Neural cell (in vitro differentiated cells): ENCODE data around the gene TEX22. TPM values are rescaled to one million over a fixed set of nuclear protein-coding genes. Genes with fewer than 3 reads are reported as not detected.

ENCODE experiments used
- H2AFZ ChIP-seq: fragments of 200-600, 300-800 bp; sonication (generic), shearing (Covaris generic); 2 replicates; pipeline ENCODE4 v1.6.0; 2014; ENCODE audit warnings: low read depth, mild to moderate bottlenecking, antibody characterized with exemption, low read length, moderate library complexity
- H3F3A ChIP-seq: fragments of 200-600 bp; shearing (Covaris generic); 2 replicates; pipeline ENCODE4 v1.6.1; 2016; ENCODE audit warnings: mild to moderate bottlenecking, moderate library complexity, mixed read lengths, antibody characterized with exemption, low read length; ENCODE audit not compliant: insufficient read depth, poor library complexity, severe bottlenecking
- H3K27ac ChIP-seq: fragments of 200-600, 300-800 bp; sonication (generic), shearing (Covaris generic); 2 replicates; pipeline ENCODE4 v1.5.1; 2014; ENCODE audit warnings: mild to moderate bottlenecking, low read length, moderate library complexity
- H3K27me3 ChIP-seq: fragments of 300-800, 200-600 bp; sonication (generic), shearing (Covaris generic); 2 replicates; pipeline ENCODE4 v1.6.0; 2014; ENCODE audit warnings: mild to moderate bottlenecking, low read depth, low read length, moderate library complexity; ENCODE audit not compliant: insufficient read depth
- H3K36me3 ChIP-seq: fragments of 300-800, 200-600 bp; sonication (generic), shearing (Covaris generic); 2 replicates; pipeline ENCODE4 v1.5.1; 2014; ENCODE audit warnings: mild to moderate bottlenecking, antibody characterized with exemption, low read length, moderate library complexity; ENCODE audit not compliant: insufficient read depth
- H3K4me2 ChIP-seq: fragments of 300-800, 200-600 bp; sonication (generic), shearing (Covaris generic); 2 replicates; pipeline ENCODE4 v1.6.0; 2014; ENCODE audit warnings: mild to moderate bottlenecking, low read length
- H3K4me3 ChIP-seq: fragments of 300-800, 200-600 bp; sonication (generic), shearing (Covaris generic); 2 replicates; pipeline ENCODE4 v1.5.1; 2014; ENCODE audit warnings: mild to moderate bottlenecking, low read length, moderate library complexity
- H3K79me2 ChIP-seq: fragments of 200-600 bp; shearing (Covaris generic); replicated peaks from 2 replicates; pipeline ENCODE4 v1.6.0; 2014; ENCODE audit warnings: mild to moderate bottlenecking, low read length, moderate library complexity; ENCODE audit not compliant: insufficient read depth
- H3K9ac ChIP-seq: fragments of 300-800, 200-600 bp; sonication (generic), shearing (Covaris generic); 2 replicates; pipeline ENCODE4 v1.6.1; 2016; ENCODE audit warnings: mild to moderate bottlenecking, low read length, mixed read lengths
- H3K9me2 ChIP-seq: fragments of 200-600 bp; shearing (Covaris generic); 2 replicates; pipeline ENCODE4 v1.6.1; 2016; ENCODE audit warnings: mild to moderate bottlenecking, low read length, mixed read lengths; ENCODE audit not compliant: insufficient read depth
- H3K9me3 ChIP-seq: fragments of 200-600, 300-800 bp; sonication (generic), shearing (Covaris generic); 2 replicates; pipeline ENCODE4 v1.6.1; 2016; ENCODE audit warnings: mild to moderate bottlenecking, mixed run types, low read length, moderate library complexity, mixed read lengths
- H4K20me1 ChIP-seq: fragments of 200-600 bp; shearing (Covaris generic); 2 replicates; pipeline ENCODE4 v1.6.1; 2016; ENCODE audit warnings: mild to moderate bottlenecking, mixed run types; ENCODE audit not compliant: insufficient read depth
- EP300 ChIP-seq: fragments of 450-650 bp; conservative IDR thresholded peaks from 2 replicates; pipeline ENCODE4 v1.6.1; 2014; ENCODE audit warnings: antibody characterized with exemption, mild to moderate bottlenecking, moderate library complexity; ENCODE audit not compliant: poor library complexity, severe bottlenecking
- EZH2 ChIP-seq: fragments of 200-600, 300-800 bp; shearing (Covaris generic), sonication (generic); IDR thresholded peaks from 2 replicates; pipeline ENCODE4 v1.6.1; 2014; ENCODE audit warnings: antibody characterized with exemption, low read length, borderline replicate concordance, mild to moderate bottlenecking; ENCODE audit not compliant: insufficient read depth, poor library complexity, severe bottlenecking
- MXI1 ChIP-seq: fragments of 450-650 bp; conservative IDR thresholded peaks from 2 replicates; pipeline ENCODE4 v1.6.1; 2014; ENCODE audit warnings: antibody characterized with exemption, mild to moderate bottlenecking; ENCODE audit not compliant: poor library complexity, severe bottlenecking
- POLR2AphosphoS5 ChIP-seq: IDR thresholded peaks from 2 replicates; pipeline ENCODE4 v1.6.1; 2012
- RAD21 ChIP-seq: fragments of 450-650 bp; conservative IDR thresholded peaks from 2 replicates; pipeline ENCODE4 v1.6.1; 2014; ENCODE audit warnings: antibody characterized with exemption, mild to moderate bottlenecking, moderate library complexity
- SMC3 ChIP-seq: fragments of 450-650 bp; conservative IDR thresholded peaks from 2 replicates; pipeline ENCODE4 v1.6.1; 2014; ENCODE audit warnings: antibody characterized with exemption, mild to moderate bottlenecking, moderate library complexity; ENCODE audit not compliant: poor library complexity
- TAF1 ChIP-seq: IDR thresholded peaks from 2 replicates; pipeline ENCODE4 v1.6.1; 2012; ENCODE audit warnings: low read depth
- polyA plus RNA-seq: library from polyadenylated mRNA; depleted of rRNA; stranded (reverse); fragments of >200 nt; gene quantifications from 2 replicates; pipeline ENCODE4 v1.2.3, GENCODE V29; 2014
- TF ChIP-seq, protein P1 (sequence below): IDR thresholded peaks from 2 replicates; pipeline ENCODE4 v1.6.1; 2012; ENCODE audit warnings: borderline replicate concordance
- TF ChIP-seq, protein P2 (sequence below): fragments of 450-650 bp; IDR thresholded peaks from 2 replicates; pipeline ENCODE4 v1.5.1; 2014; ENCODE audit warnings: antibody characterized with exemption, mild to moderate bottlenecking, moderate library complexity; ENCODE audit not compliant: poor library complexity, severe bottlenecking

TEX22 gene
- polyA plus RNA-seq, 1 donor from 2014 or later: 0.22 TPM

GRCh38 chr14:105386581-105387529, 11.5 kb upstream of the TEX22 start:
- no peak overlapping the region for H3K4me3 ChIP-seq
- TF ChIP-seq EP300 (no peak), POLR2AphosphoS5 (no peak), RAD21 (no peak), EZH2 (no peak), MXI1 (no peak), SMC3 (no peak), TAF1 (no peak)
- TF ChIP-seq, protein P1, sequence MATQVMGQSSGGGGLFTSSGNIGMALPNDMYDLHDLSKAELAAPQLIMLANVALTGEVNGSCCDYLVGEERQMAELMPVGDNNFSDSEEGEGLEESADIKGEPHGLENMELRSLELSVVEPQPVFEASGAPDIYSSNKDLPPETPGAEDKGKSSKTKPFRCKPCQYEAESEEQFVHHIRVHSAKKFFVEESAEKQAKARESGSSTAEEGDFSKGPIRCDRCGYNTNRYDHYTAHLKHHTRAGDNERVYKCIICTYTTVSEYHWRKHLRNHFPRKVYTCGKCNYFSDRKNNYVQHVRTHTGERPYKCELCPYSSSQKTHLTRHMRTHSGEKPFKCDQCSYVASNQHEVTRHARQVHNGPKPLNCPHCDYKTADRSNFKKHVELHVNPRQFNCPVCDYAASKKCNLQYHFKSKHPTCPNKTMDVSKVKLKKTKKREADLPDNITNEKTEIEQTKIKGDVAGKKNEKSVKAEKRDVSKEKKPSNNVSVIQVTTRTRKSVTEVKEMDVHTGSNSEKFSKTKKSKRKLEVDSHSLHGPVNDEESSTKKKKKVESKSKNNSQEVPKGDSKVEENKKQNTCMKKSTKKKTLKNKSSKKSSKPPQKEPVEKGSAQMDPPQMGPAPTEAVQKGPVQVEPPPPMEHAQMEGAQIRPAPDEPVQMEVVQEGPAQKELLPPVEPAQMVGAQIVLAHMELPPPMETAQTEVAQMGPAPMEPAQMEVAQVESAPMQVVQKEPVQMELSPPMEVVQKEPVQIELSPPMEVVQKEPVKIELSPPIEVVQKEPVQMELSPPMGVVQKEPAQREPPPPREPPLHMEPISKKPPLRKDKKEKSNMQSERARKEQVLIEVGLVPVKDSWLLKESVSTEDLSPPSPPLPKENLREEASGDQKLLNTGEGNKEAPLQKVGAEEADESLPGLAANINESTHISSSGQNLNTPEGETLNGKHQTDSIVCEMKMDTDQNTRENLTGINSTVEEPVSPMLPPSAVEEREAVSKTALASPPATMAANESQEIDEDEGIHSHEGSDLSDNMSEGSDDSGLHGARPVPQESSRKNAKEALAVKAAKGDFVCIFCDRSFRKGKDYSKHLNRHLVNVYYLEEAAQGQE: no peak
- TF ChIP-seq, protein P2, sequence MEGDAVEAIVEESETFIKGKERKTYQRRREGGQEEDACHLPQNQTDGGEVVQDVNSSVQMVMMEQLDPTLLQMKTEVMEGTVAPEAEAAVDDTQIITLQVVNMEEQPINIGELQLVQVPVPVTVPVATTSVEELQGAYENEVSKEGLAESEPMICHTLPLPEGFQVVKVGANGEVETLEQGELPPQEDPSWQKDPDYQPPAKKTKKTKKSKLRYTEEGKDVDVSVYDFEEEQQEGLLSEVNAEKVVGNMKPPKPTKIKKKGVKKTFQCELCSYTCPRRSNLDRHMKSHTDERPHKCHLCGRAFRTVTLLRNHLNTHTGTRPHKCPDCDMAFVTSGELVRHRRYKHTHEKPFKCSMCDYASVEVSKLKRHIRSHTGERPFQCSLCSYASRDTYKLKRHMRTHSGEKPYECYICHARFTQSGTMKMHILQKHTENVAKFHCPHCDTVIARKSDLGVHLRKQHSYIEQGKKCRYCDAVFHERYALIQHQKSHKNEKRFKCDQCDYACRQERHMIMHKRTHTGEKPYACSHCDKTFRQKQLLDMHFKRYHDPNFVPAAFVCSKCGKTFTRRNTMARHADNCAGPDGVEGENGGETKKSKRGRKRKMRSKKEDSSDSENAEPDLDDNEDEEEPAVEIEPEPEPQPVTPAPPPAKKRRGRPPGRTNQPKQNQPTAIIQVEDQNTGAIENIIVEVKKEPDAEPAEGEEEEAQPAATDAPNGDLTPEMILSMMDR: no peak
- H2AFZ ChIP-seq: no peak overlapping the region
- no peaks in the 10 kb centered on the region for H3K36me3 ChIP-seq
- H3K9me3 ChIP-seq: no peaks in the 10 kb centered on the region
- no peak overlapping the region for H3K4me2 ChIP-seq
- H4K20me1 ChIP-seq: no peaks in the 10 kb centered on the region
- no peaks in the 10 kb centered on the region for H3K79me2 ChIP-seq
- no peaks in the 10 kb centered on the region for H3K27me3 ChIP-seq
- no peak overlapping the region for H3K9ac ChIP-seq
- H3K9me2 ChIP-seq: no peaks in the 10 kb centered on the region
- no peak overlapping the region for H3K27ac ChIP-seq
- H3F3A ChIP-seq: no peaks in the 10 kb centered on the region

DNA sequence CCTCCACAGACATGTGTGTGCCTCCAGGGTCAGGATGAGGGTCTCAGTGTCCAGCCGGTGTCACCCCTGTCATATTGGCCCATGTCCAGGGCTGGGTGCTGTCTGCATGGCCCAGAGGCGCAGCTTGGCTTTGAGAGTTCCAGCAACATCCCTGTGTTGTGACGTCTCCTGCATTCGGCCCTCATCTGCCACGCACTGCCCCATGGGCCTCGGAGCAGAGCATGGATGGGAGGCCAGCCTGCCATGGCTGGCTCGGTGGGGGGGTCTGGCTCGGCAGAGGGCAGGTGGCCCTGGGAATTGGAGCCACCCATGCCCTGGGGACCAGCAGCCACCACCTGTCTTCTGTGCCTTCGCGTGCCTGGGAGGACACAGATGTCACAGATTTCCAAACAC, 10.8 kb upstream of the TEX22 start:
- no peaks in the 10 kb centered on the region for H4K20me1 ChIP-seq
- no peaks in the 10 kb centered on the region for H3K9me3 ChIP-seq
- H3K27me3 ChIP-seq: no peaks in the 10 kb centered on the region
- H3K4me3 ChIP-seq: no peak overlapping the region
- no peaks in the 10 kb centered on the region for H3K36me3 ChIP-seq
- no peaks in the 10 kb centered on the region for H3K79me2 ChIP-seq
- H3K9me2 ChIP-seq: no peaks in the 10 kb centered on the region
- no peak overlapping the region for H2AFZ ChIP-seq
- no peak overlapping the region for H3K9ac ChIP-seq
- TF ChIP-seq, protein P1: no peak
- no peak for TF ChIP-seq EZH2
- no peak for TF ChIP-seq POLR2AphosphoS5
- TF ChIP-seq SMC3: no peak
- TF ChIP-seq, protein P2: no peak
- TF ChIP-seq TAF1: no peak
- no peak for TF ChIP-seq EP300
- TF ChIP-seq RAD21: no peak
- TF ChIP-seq MXI1: no peak
- no peak overlapping the region for H3K4me2 ChIP-seq
- no peaks in the 10 kb centered on the region for H3F3A ChIP-seq
- H3K27ac ChIP-seq: no peak overlapping the region
